GM23248 (cell line): ENCODE measurements around the gene PKN2. TPM values are rescaled to one million over a fixed set of nuclear protein-coding genes. Genes with fewer than 3 reads are reported as not detected.

Experiments used
- DNase-seq: peaks from one replicate; pipeline ENCODE4 v3.0.0-alpha.2; 2015
- H2AFZ ChIP-seq: fragments of 200-600 bp; sonication (generic); 2 replicates; pipeline ENCODE4 v1.6.1; 2016; ENCODE audit warnings: antibody characterized with exemption
- H3F3A ChIP-seq: fragments of 200-600 bp; sonication (generic); 2 replicates; pipeline ENCODE4 v1.6.1; 2016; ENCODE audit warnings: mild to moderate bottlenecking, antibody characterized with exemption, mixed run types; ENCODE audit not compliant: insufficient read depth
- H3K27ac ChIP-seq: fragments of 200-600 bp; sonication (generic); 2 replicates; pipeline ENCODE4 v1.5.1; 2016; ENCODE audit warnings: mild to moderate bottlenecking
- H3K27me3 ChIP-seq: fragments of 200-600 bp; sonication (generic); replicated peaks from 2 replicates; pipeline ENCODE4 v1.6.1; 2016; ENCODE audit warnings: mild to moderate bottlenecking; ENCODE audit not compliant: insufficient read depth
- H3K36me3 ChIP-seq: fragments of 200-600 bp; sonication (generic); 2 replicates; pipeline ENCODE4 v1.6.1; 2016; ENCODE audit warnings: low read depth, mild to moderate bottlenecking
- H3K4me1 ChIP-seq: fragments of 200-600 bp; sonication (generic); 2 replicates; pipeline ENCODE4 v1.6.1; 2016; ENCODE audit warnings: mild to moderate bottlenecking; ENCODE audit not compliant: insufficient read depth
- H3K4me2 ChIP-seq: fragments of 200-600 bp; sonication (generic); one replicate; pipeline ENCODE4 v1.6.1; 2016; ENCODE audit warnings: mild to moderate bottlenecking; ENCODE audit not compliant: unreplicated experiment
- H3K4me3 ChIP-seq: fragments of 200-600 bp; sonication (generic); 2 replicates; pipeline ENCODE4 v1.5.1; 2016; ENCODE audit warnings: mild to moderate bottlenecking
- H3K79me2 ChIP-seq: fragments of 200-600 bp; sonication (generic); 2 replicates; pipeline ENCODE4 v1.6.1; 2016; ENCODE audit warnings: mild to moderate bottlenecking; ENCODE audit not compliant: insufficient read depth
- H3K9ac ChIP-seq: fragments of 200-600 bp; sonication (generic); 2 replicates; pipeline ENCODE4 v1.6.1; 2016; ENCODE audit warnings: mild to moderate bottlenecking
- H3K9me2 ChIP-seq: fragments of 200-600 bp; sonication (generic); 2 replicates; pipeline ENCODE4 v1.6.1; 2016; ENCODE audit warnings: mixed run types, mild to moderate bottlenecking, moderate library complexity; ENCODE audit not compliant: insufficient read depth
- H3K9me3 ChIP-seq: fragments of 200-600 bp; sonication (generic); one replicate; pipeline ENCODE4 v1.6.1; 2017; ENCODE audit warnings: low read depth
- H4K20me1 ChIP-seq: fragments of 200-600 bp; sonication (generic); 2 replicates; pipeline ENCODE4 v1.6.0; 2016; ENCODE audit not compliant: insufficient read depth
- EZH2 ChIP-seq: fragments of 200-600 bp; sonication (generic); IDR thresholded peaks from 2 replicates; pipeline ENCODE4 v1.6.1; 2018; ENCODE audit warnings: antibody characterized with exemption, mild to moderate bottlenecking; ENCODE audit not compliant: insufficient read depth, poor library complexity, severe bottlenecking
- EZH2phosphoT487 ChIP-seq: fragments of 200-600 bp; sonication (generic); IDR thresholded peaks from 2 replicates; pipeline ENCODE4 v1.6.1; 2018; ENCODE audit warnings: antibody characterized with exemption, moderate library complexity, mild to moderate bottlenecking, low read depth; ENCODE audit not compliant: insufficient read depth
- WGBS, 2 experiments: methylation state at CpG; one replicate each; pipeline ENCODE4 v1.1.6; 2015 to 2017; ENCODE audit warnings: low lambda C conversion rate in 2 of 2, low coverage in 1 of 2; ENCODE audit errors: missing lambda C conversion rate in 2 of 2; 5-methylcytosine and 5-hydroxymethylcytosine counted together
- in situ Hi-C: fragments of 300-500 bp; cut with MboI; formaldehyde crosslinking; loops from 2 replicates; pipeline ENCODE4 v1.15.0; 2020
- polyA plus RNA-seq: library from polyadenylated mRNA; unstranded; fragments of >200 nt; fragmentation: Nextera tagmentation; extraction: Ambion mirVana; gene quantifications from 2 replicates; pipeline ENCODE4 v1.2.1, GENCODE V29; 2016
- total RNA-seq: library from RNA; depleted of rRNA; stranded (reverse); fragments of >200 nt; shearing (Covaris generic); gene quantifications from 2 replicates; pipeline ENCODE4 v1.2.3, GENCODE V29; 2014

The PKN2 gene
- total and polyA plus RNA-seq, 2 experiments from 2014 or later, result 24.0 to 32.6 TPM

DNA sequence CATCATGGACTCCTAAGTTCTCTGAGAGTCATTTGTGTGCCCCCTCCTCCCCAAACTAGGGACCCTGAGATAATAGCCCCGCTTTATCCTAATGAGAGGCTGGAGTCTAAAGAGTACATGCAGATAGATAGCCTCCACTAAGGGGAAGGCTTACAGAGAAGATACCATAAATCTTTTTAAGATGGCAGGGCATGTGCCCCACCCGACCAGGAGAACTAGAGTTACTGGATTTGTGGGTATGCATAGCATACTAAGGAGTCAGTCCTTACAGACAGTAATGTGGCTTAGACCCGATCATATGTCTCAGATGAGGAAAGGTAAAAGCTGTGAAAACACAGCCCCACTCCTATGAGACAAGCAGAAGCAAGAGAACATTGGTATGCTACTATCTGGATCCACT, 25.7 kb upstream of the PKN2 start:
- H4K20me1 ChIP-seq, result no peaks in the 10 kb centered on the region
- H3K9me2 ChIP-seq, result no peaks in the 10 kb centered on the region
- H2AFZ ChIP-seq, result no peak overlapping the region
- TF ChIP-seq EZH2phosphoT487 (no peak), EZH2 (no peak)
- no peaks in the 10 kb centered on the region for H3K36me3 ChIP-seq
- no peaks in the 10 kb centered on the region for H3K9me3 ChIP-seq
- no peak overlapping the region for H3K4me2 ChIP-seq
- WGBS, 2 experiments, result 68 to 71% methylated on average over 3 of the region's 3 CpGs
- in situ Hi-C loops, result loop anchor here (25.0 kb wide), 1 partner anchor 204 kb away; no protein-coding TSS in a partner anchor
- no peaks in the 10 kb centered on the region for H3K79me2 ChIP-seq
- no peaks in the 10 kb centered on the region for H3F3A ChIP-seq
- H3K9ac ChIP-seq, result no peak overlapping the region
- H3K27ac ChIP-seq, result no peak overlapping the region
- DNase-seq, result no peak
- no peaks in the 10 kb centered on the region for H3K4me1 ChIP-seq
- no peak overlapping the region for H3K4me3 ChIP-seq
- H3K27me3 ChIP-seq, result no peaks in the 10 kb centered on the region

DNA sequence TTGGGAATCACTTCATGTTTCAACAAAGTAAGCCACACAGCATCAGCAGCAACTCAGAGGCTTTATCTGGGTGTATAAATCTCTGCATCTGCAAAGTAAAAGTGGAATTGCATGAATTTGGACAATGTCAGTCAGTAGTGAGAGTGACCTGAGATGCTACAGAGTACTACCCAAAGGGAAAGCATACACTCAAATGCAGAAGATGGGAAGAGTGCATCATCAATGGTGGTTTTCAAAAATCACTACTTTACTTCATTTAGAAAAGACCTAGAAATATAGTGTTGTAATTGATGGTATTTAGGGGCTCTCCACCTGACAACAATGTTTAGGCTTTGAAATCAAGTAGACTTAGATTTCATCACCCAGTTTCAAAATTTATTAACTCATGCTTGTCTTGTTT, 24.5 kb upstream of the PKN2 start:
- Histone ChIP-seq H3K36me3 (no peaks in the 10 kb centered on the region), H3K9me3 (no peaks in the 10 kb centered on the region), H3K4me3 (no peak overlapping the region), H3K79me2 (no peaks in the 10 kb centered on the region), H4K20me1 (no peaks in the 10 kb centered on the region), H3K9me2 (no peaks in the 10 kb centered on the region), H2AFZ (no peak overlapping the region), H3F3A (no peaks in the 10 kb centered on the region), H3K27me3 (no peaks in the 10 kb centered on the region), H3K4me1 (no peaks in the 10 kb centered on the region), H3K4me2 (no peak overlapping the region), H3K9ac (no peak overlapping the region), H3K27ac (no peak overlapping the region)
- DNase-seq, result no peak
- in situ Hi-C loops, result loop anchor here (25.0 kb wide), 1 partner anchor 203 kb away; no protein-coding TSS in a partner anchor
- no peak for TF ChIP-seq EZH2phosphoT487
- no peak for TF ChIP-seq EZH2

DNA sequence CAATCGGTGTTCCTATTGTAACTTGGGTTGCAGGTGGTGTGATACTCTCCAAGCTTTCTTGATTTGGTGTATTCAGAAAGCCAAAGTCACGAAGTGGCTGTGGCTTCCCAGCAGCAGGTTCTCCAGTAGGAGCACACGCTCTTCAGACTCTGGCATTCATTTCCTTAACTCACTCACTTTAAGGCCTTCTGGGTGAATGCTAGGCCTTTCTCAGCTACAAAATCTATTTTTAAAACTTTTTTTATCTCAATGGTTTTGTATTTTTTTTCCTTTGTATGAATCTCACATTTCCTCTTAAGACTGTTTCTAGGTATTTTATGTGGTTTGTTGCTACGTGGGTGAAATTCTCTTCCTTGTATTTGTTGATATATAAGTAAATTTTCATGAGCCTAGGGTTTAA, 22.9 kb upstream of the PKN2 start:
- Histone ChIP-seq H3K9me2 (no peaks in the 10 kb centered on the region), H3K4me1 (no peaks in the 10 kb centered on the region), H3K27me3 (no peaks in the 10 kb centered on the region), H3K27ac (no peak overlapping the region), H3K36me3 (no peaks in the 10 kb centered on the region), H3K9ac (no peak overlapping the region), H3K4me2 (no peak overlapping the region), H3K9me3 (no peaks in the 10 kb centered on the region), H2AFZ (peak overlapping the region; percentile 23; the same call in 1 of the 2 replicates), H4K20me1 (no peaks in the 10 kb centered on the region), H3K79me2 (no peaks in the 10 kb centered on the region), H3K4me3 (no peak overlapping the region), H3F3A (no peaks in the 10 kb centered on the region)
- DNase-seq, result no peak
- TF ChIP-seq EZH2 (no peak), EZH2phosphoT487 (no peak)
- 81 to 82% methylated on average over 4 of the region's 4 CpGs for WGBS, 2 experiments
- in situ Hi-C loops, result loop anchor here (25.0 kb wide), 1 partner anchor 201 kb away; no protein-coding TSS in a partner anchor

DNA sequence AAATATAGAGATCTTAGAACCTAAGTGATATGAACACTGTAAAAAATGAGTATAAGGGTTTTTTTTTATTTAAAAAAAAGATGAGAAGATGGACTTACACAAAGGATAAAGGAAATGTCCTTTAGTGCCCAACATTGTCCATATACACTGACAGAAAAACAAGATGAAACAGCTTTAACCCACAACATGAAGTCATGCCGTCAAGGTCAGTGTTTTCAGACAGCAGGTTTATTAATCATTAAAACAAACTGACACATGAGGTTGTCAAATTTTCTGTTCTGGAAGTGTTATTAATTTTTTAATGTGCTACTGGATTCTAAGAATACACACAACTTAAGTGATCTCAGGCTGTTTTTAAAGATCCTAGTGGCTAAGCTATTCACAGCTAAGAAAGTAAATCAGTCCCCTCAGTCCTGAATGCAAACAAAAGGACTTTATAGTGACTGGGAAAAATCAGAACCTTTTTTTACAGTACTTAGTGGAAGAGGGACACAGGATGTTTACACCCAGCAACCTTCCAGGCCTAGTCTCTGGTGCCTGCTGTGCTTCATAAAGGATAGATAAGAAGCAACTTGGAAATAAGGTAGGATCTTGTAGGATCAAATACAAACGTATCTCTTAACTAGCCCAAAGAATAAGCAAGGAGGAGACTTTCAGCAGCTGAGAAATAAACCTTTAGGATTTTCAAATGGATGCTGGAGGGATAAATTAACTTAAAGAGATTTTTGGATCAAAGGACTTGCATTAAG, 21.9 kb upstream of the PKN2 start:
- no peaks in the 10 kb centered on the region for H3F3A ChIP-seq
- H4K20me1 ChIP-seq, result no peaks in the 10 kb centered on the region
- peak overlapping the region; percentile 23; the same call in 1 of the 2 replicates for H2AFZ ChIP-seq
- H3K9me2 ChIP-seq, result no peaks in the 10 kb centered on the region
- no peak for DNase-seq
- no peak overlapping the region for H3K4me2 ChIP-seq
- no peak overlapping the region for H3K4me3 ChIP-seq
- WGBS, 2 experiments, result 53 to 56% methylated on average over 2 of the region's 2 CpGs
- no peaks in the 10 kb centered on the region for H3K9me3 ChIP-seq
- TF ChIP-seq EZH2, result no peak
- no peaks in the 10 kb centered on the region for H3K4me1 ChIP-seq
- no peaks in the 10 kb centered on the region for H3K27me3 ChIP-seq
- no peaks in the 10 kb centered on the region for H3K79me2 ChIP-seq
- no peaks in the 10 kb centered on the region for H3K36me3 ChIP-seq
- H3K27ac ChIP-seq, result no peak overlapping the region
- H3K9ac ChIP-seq, result no peak overlapping the region
- in situ Hi-C loops, result loop anchor here (25.0 kb wide), 1 partner anchor 200 kb away; no protein-coding TSS in a partner anchor

DNA sequence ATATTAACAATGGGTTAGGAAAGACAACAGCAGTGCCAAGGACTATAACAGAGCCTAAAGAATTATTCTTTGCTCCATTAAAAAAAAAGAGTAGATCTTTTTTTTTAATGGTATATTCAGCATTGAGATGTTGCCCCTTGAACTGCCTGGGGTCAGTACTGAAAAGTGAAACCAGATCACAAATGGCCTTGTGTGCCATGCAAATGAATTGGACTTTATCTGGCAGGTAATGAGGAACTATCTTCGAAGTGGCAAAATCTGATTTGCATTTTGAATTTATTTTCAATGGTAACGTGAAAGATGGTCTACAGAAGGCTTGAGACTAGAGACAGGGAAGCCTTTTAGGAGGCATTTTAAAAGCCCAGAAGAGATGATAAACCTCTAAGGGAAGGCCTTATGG, 21.4 kb upstream of the PKN2 start:
- Histone ChIP-seq H3F3A (no peaks in the 10 kb centered on the region), H3K79me2 (no peaks in the 10 kb centered on the region), H3K4me3 (no peak overlapping the region), H3K27ac (no peak overlapping the region), H3K4me2 (no peak overlapping the region), H3K36me3 (no peaks in the 10 kb centered on the region), H3K27me3 (no peaks in the 10 kb centered on the region), H2AFZ (no peak overlapping the region), H3K9ac (no peak overlapping the region), H3K4me1 (no peaks in the 10 kb centered on the region), H3K9me3 (no peaks in the 10 kb centered on the region), H4K20me1 (no peaks in the 10 kb centered on the region), H3K9me2 (no peaks in the 10 kb centered on the region)
- 66 to 69% methylated on average over 2 of the region's 2 CpGs for WGBS, 2 experiments
- DNase-seq, result no peak
- TF ChIP-seq EZH2 (no peak), EZH2phosphoT487 (no peak)
- in situ Hi-C loops, result loop anchor here (25.0 kb wide), 1 partner anchor 200 kb away; no protein-coding TSS in a partner anchor
